Osteoblast (primary cell): ENCODE data around the gene ZFP91. TPM values are rescaled to one million over a fixed set of nuclear protein-coding genes. Genes with fewer than 3 reads are reported as not detected.

Experiments
- DNase-seq: peaks from one replicate; pipeline ENCODE4 v3.0.0; 2011; ENCODE audit warnings: low spot score, mixed read lengths; ENCODE audit not compliant: insufficient read length; ENCODE audit errors: missing footprints
- H2AFZ ChIP-seq: 2 replicates; pipeline ENCODE4 v1.6.0; 2011; ENCODE audit warnings: mild to moderate bottlenecking, low read length
- H3K27ac ChIP-seq: 2 replicates; pipeline ENCODE4 v1.5.1; 2011; ENCODE audit warnings: mild to moderate bottlenecking, low read depth, low read length, moderate library complexity
- H3K27me3 ChIP-seq: 2 replicates; pipeline ENCODE4 v1.6.0; 2012; ENCODE audit warnings: mild to moderate bottlenecking, control low read depth, inconsistent platforms, low read length, moderate library complexity; ENCODE audit not compliant: insufficient read depth
- H3K36me3 ChIP-seq: 2 replicates; pipeline ENCODE4 v1.5.1; 2011; ENCODE audit warnings: mild to moderate bottlenecking, low read length, control low read depth, moderate library complexity; ENCODE audit not compliant: insufficient read depth
- H3K4me1 ChIP-seq: 2 replicates; pipeline ENCODE4 v1.5.1; 2011; ENCODE audit warnings: mild to moderate bottlenecking, low read length, control low read depth, moderate library complexity; ENCODE audit not compliant: insufficient read depth
- H3K4me2 ChIP-seq: 2 replicates; pipeline ENCODE4 v1.6.0; 2011; ENCODE audit warnings: mild to moderate bottlenecking, low read length; ENCODE audit not compliant: insufficient read depth
- H3K4me3 ChIP-seq: fragments of 200-600 bp; sonication (generic); 3 replicates; pipeline ENCODE4 v1.5.1; 2012; ENCODE audit warnings: mild to moderate bottlenecking, low read length, inconsistent platforms; ENCODE audit not compliant: insufficient read depth
- H3K79me2 ChIP-seq: 2 replicates; pipeline ENCODE4 v1.6.0; 2012; ENCODE audit warnings: mild to moderate bottlenecking, low read length, control low read depth, inconsistent platforms; ENCODE audit not compliant: insufficient read depth
- H3K9me3 ChIP-seq: 2 replicates; pipeline ENCODE4 v1.5.1; 2011; ENCODE audit warnings: low read depth, low read length, control low read depth
- H4K20me1 ChIP-seq: 2 replicates; pipeline ENCODE4 v1.6.0; 2012; ENCODE audit warnings: mild to moderate bottlenecking, low read length, control low read depth; ENCODE audit not compliant: insufficient read depth
- total RNA-seq: library from RNA; depleted of rRNA; stranded (reverse); fragments of >200 nt; gene quantifications from 2 replicates; pipeline ENCODE4 v1.2.3, GENCODE V29; 2012
- TF ChIP-seq, protein P1 (sequence below): IDR thresholded peaks from 2 replicates; pipeline ENCODE4 v1.5.1; 2011; ENCODE audit warnings: mild to moderate bottlenecking, low read depth, low read length, moderate library complexity; ENCODE audit errors: extremely low read depth

ZFP91 gene
- total RNA-seq, 1 donor: 61.2 TPM

DNA sequence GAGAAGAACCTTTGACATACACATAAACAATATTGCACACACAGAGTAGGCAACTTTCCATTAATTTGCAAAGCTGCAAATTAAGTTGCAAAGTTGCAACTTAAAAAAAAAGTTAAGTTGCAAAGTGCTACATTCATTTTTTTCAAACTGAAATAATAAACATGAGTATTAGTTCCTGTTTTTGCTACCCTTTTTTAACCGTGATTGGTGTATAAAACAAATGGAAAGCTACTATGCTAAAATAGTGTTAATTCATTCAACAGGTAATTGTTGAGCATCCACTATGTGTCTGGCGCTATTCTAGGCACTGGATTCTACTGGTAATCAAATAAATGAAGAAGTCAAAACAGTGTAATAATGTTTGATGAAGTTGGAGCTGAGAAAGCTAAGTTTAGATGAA is 8.1 kb downstream of the ZFP91 start:
- no peak overlapping the region for H2AFZ ChIP-seq
- TF ChIP-seq, protein P1, sequence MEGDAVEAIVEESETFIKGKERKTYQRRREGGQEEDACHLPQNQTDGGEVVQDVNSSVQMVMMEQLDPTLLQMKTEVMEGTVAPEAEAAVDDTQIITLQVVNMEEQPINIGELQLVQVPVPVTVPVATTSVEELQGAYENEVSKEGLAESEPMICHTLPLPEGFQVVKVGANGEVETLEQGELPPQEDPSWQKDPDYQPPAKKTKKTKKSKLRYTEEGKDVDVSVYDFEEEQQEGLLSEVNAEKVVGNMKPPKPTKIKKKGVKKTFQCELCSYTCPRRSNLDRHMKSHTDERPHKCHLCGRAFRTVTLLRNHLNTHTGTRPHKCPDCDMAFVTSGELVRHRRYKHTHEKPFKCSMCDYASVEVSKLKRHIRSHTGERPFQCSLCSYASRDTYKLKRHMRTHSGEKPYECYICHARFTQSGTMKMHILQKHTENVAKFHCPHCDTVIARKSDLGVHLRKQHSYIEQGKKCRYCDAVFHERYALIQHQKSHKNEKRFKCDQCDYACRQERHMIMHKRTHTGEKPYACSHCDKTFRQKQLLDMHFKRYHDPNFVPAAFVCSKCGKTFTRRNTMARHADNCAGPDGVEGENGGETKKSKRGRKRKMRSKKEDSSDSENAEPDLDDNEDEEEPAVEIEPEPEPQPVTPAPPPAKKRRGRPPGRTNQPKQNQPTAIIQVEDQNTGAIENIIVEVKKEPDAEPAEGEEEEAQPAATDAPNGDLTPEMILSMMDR: no peak

DNA sequence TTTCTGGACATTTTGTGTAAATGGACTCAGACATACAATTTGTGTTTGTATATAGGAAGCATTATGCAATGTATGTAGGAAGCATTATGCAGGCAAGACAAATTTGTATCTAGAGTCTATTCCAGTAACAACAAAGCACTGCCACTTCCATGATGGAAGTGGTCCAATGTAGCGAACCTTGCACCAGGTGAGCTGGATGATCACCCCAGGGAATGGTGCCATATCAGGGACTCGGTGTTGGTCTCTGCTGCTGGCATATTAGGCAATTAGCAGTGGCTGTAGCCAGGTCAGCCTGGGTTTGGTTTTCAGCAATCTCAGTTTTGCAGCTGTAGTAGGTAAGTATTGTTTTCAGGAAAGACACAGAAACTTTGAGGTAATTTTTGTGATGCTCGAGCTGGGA is 12.8 kb downstream of the ZFP91 start:
- Histone ChIP-seq H4K20me1 (peaks cover 8% of the 10 kb centered on the region), H2AFZ (no peak overlapping the region)
- TF ChIP-seq, protein P1: no peak

More for the DNA sequence above, 8.1 kb downstream of the ZFP91 start:
- no peak overlapping the region for H3K27ac ChIP-seq
- no peaks in the 10 kb centered on the region for H3K27me3 ChIP-seq
- DNase-seq: no peak
- no peak overlapping the region for H3K4me2 ChIP-seq
- H3K79me2 ChIP-seq: peaks cover 99% of the 10 kb centered on the region
- H3K36me3 ChIP-seq: peaks cover 24% of the 10 kb centered on the region
- H4K20me1 ChIP-seq: peaks cover 4% of the 10 kb centered on the region
- H3K9me3 ChIP-seq: no peaks in the 10 kb centered on the region
- H3K4me1 ChIP-seq: no peaks in the 10 kb centered on the region
- H3K4me3 ChIP-seq: no peak overlapping the region

DNA sequence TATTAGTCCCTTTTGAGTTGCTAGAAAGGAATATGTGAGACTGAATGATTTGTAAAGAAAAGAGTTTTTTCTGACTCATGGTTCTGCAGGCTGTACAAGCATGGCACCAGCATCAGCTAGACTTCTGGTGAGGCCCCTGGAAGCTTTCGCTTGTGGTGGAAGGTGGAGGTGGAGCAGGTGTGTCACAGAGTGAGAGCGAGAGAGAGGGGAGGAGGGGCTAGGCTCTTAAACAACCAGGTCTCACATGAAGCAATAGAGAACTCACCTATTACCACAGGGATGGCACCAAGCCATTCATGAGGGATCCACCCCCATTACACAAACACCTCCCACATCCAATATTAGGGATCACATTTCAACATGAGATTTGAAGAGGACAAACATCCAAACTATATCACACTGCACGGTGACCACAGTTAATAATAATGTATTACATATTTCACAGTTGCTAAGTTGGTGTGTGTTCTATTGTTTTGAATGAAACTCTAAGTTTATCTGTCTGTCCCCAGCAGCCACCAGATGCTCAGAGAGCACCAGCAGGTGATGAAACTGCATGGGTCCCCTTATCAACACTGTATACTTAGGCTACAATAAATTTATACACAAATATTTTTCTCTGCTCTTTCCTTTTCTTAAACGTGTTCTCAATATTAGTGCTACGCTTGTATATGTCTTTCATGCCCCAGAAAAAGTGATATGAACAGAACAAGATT is 14.1 kb downstream of the ZFP91 start:
- Histone ChIP-seq H3K79me2 (peaks cover 99% of the 10 kb centered on the region), H3K27ac (no peak overlapping the region), H3K4me2 (no peak overlapping the region), H4K20me1 (peaks cover 8% of the 10 kb centered on the region), H3K27me3 (no peaks in the 10 kb centered on the region), H2AFZ (no peak overlapping the region), H3K4me3 (no peak overlapping the region), H3K9me3 (no peaks in the 10 kb centered on the region), H3K4me1 (no peaks in the 10 kb centered on the region), H3K36me3 (peaks cover 10% of the 10 kb centered on the region)
- no peak for DNase-seq
- TF ChIP-seq, protein P1: no peak

More for the DNA sequence above, 12.8 kb downstream of the ZFP91 start:
- Histone ChIP-seq H3K27ac (no peak overlapping the region), H3K4me1 (no peaks in the 10 kb centered on the region), H3K79me2 (peaks cover 99% of the 10 kb centered on the region), H3K4me3 (no peak overlapping the region), H3K9me3 (no peaks in the 10 kb centered on the region), H3K4me2 (no peak overlapping the region), H3K36me3 (peaks cover 10% of the 10 kb centered on the region), H3K27me3 (no peaks in the 10 kb centered on the region)
- no peak for DNase-seq

DNA sequence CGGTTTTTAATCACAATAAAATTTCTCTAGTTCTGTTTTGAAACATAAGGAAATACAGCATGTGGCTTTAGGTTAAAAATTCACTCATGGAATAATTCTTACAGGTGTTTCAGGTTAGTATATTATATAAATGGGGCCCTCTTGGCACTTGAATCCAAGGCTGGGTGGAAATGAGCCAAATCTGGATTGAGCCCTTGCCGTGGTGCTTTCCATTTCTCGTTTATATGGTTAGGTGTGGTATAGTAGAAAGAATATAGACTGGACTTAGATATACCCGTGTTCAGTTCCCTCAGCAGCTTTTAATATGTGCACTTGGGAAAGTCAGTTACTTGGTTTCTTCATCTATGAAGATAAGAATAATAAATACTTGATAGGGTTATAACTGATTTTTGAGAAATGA is 16.0 kb downstream of the ZFP91 start:
- no peak overlapping the region for H3K4me2 ChIP-seq
- peaks cover 5% of the 10 kb centered on the region for H3K36me3 ChIP-seq

More for the DNA sequence above, 16.0 kb downstream of the ZFP91 start:
- Histone ChIP-seq H2AFZ (no peak overlapping the region), H3K27me3 (no peaks in the 10 kb centered on the region), H3K4me1 (no peaks in the 10 kb centered on the region), H3K4me3 (no peak overlapping the region), H3K27ac (no peak overlapping the region), H4K20me1 (peaks cover 8% of the 10 kb centered on the region), H3K79me2 (peaks cover 100% of the 10 kb centered on the region), H3K9me3 (no peaks in the 10 kb centered on the region)
- TF ChIP-seq, protein P1: no peak
- no peak for DNase-seq
